MCF 10A (cell line): ENCODE measurements around the gene NFIB. TPM values are rescaled to one million over a fixed set of nuclear protein-coding genes. Genes with fewer than 3 reads are reported as not detected.

Source experiments
- BruUV-seq: library from RNA; stranded (reverse); fragments of 400-500 nt; replicated peaks from 2 replicates; lab custom pipeline; 2021; lab: Mats Ljungman, UMichigan
- CTCF ChIA-PET: fragments of 300-600 bp; sonication (Branson Sonifier 250); formaldehyde crosslinking; extraction: SDS; loops from one replicate; lab custom pipeline; 2021; ENCODE audit warnings: antibody characterized with exemption, inconsistent platforms; lab: Yijun Ruan, JAX
- POLR2A ChIA-PET: fragments of 300-600, 350-650 bp; sonication (Branson Sonifier 250); formaldehyde crosslinking; extraction: SDS; loops from one replicate; lab custom pipeline; 2020; ENCODE audit warnings: antibody characterized with exemption, inconsistent platforms; lab: Yijun Ruan, JAX
- DNase-seq: peaks from one replicate; pipeline ENCODE4 v3.0.0-alpha.2; 2018; ENCODE audit not compliant: unreplicated experiment
- H3K27ac Mint-ChIP-seq: one replicate; pipeline ENCODE4 v1.8.0; 2022; ENCODE audit warnings: mild to moderate bottlenecking, low read depth, mixed read lengths; ENCODE audit not compliant: unreplicated experiment
- H3K27me3 Mint-ChIP-seq: one replicate; pipeline ENCODE4 v1.8.0; 2022; ENCODE audit warnings: mixed read lengths; ENCODE audit not compliant: insufficient read depth, unreplicated experiment
- H3K36me3 Mint-ChIP-seq: one replicate; pipeline ENCODE4 v1.8.0; 2022; ENCODE audit warnings: mild to moderate bottlenecking, moderate library complexity, mixed read lengths; ENCODE audit not compliant: insufficient read depth, unreplicated experiment
- H3K4me1 Mint-ChIP-seq: one replicate; pipeline ENCODE4 v1.8.0; 2022; ENCODE audit warnings: mixed read lengths; ENCODE audit not compliant: insufficient read depth, unreplicated experiment
- H3K4me3 Mint-ChIP-seq: one replicate; pipeline ENCODE4 v1.8.0; 2022; ENCODE audit warnings: mild to moderate bottlenecking, moderate library complexity, mixed read lengths; ENCODE audit not compliant: unreplicated experiment
- H3K9me3 Mint-ChIP-seq: one replicate; pipeline ENCODE4 v1.8.0; 2022; ENCODE audit warnings: mixed read lengths; ENCODE audit not compliant: unreplicated experiment
- CTCF ChIP-seq: fragments of 200-600 bp; IDR thresholded peaks from one replicate; pipeline ENCODE4 v1.8.0; 2022; ENCODE audit warnings: antibody characterized with exemption, mild to moderate bottlenecking; ENCODE audit not compliant: unreplicated experiment
- intact Hi-C: fragments of 100-400 bp; cut with micrococcal nuclease; formaldehyde crosslinking; loops from 2 replicates; pipeline ENCODE4 v1.14.1; 2022
- total RNA-seq: library from RNA; stranded (reverse); gene quantifications from 2 replicates; pipeline ENCODE4 v1.2.3, GENCODE V29; 2022

Gene NFIB
- total RNA-seq, 1 experiment from 2014 or later: 70.8 TPM

GRCh38 chr9:14343261-14344031, 29.5 kb upstream of the NFIB start:
- Mint-ChIP-seq H3K27ac (no peak overlapping the region), H3K36me3 (no peaks in the 10 kb centered on the region), H3K9me3 (no peaks in the 10 kb centered on the region), H3K27me3 (no peaks in the 10 kb centered on the region), H3K4me1 (no peaks in the 10 kb centered on the region), H3K4me3 (no peak overlapping the region)
- CTCF ChIA-PET: no interaction called here
- POLR2A ChIA-PET: no interaction called here
- TF ChIP-seq CTCF: no peak
- no peak for DNase-seq
- intact Hi-C loops: no loop called here
- BruUV-seq: no TSS peak

- POLR2A ChIA-PET: no interaction called here
- BruUV-seq: no TSS peak
- CTCF ChIA-PET: interaction anchor here (1.2 kb wide), 1 partner anchor 11 kb away, joined by 9 read pairs; no protein-coding TSS in a partner anchor
- no peak for DNase-seq
- H3K4me3 Mint-ChIP-seq: no peak overlapping the region
- H3K27me3 Mint-ChIP-seq: no peaks in the 10 kb centered on the region
- intact Hi-C loops: no loop called here
- no peaks in the 10 kb centered on the region for H3K9me3 Mint-ChIP-seq
- H3K4me1 Mint-ChIP-seq: no peaks in the 10 kb centered on the region
- no peak for TF ChIP-seq CTCF
- H3K36me3 Mint-ChIP-seq: no peaks in the 10 kb centered on the region
- no peak overlapping the region for H3K27ac Mint-ChIP-seq
Measured at GRCh38 chr9:14342736-14343135, 28.8 kb upstream of the NFIB start.

- BruUV-seq: no TSS peak
- Mint-ChIP-seq H3K36me3 (no peaks in the 10 kb centered on the region), H3K9me3 (no peaks in the 10 kb centered on the region), H3K27ac (no peak overlapping the region), H3K4me1 (no peaks in the 10 kb centered on the region), H3K4me3 (no peak overlapping the region), H3K27me3 (no peaks in the 10 kb centered on the region)
- no peak for DNase-seq
- POLR2A ChIA-PET: interaction anchor here (0.7 kb wide), 1 partner anchor 944 kb away, joined by 3 read pairs; no protein-coding TSS in a partner anchor
- no peak for TF ChIP-seq CTCF
- CTCF ChIA-PET: interaction anchor here (0.6 to 1.2 kb wide), 4 partner anchors 12 to 309 kb away, joined by 3 to 9 read pairs (median 3); no protein-coding TSS in a partner anchor
- intact Hi-C loops: no loop called here
Measured at GRCh38 chr9:14341437-14342122, 27.6 kb upstream of the NFIB start.

- no peak overlapping the region for H3K4me3 Mint-ChIP-seq
- H3K4me1 Mint-ChIP-seq: no peaks in the 10 kb centered on the region
- no peak overlapping the region for H3K27ac Mint-ChIP-seq
- CTCF ChIA-PET: interaction anchor here (0.7 to 1.5 kb wide), 3 partner anchors 12 to 18 kb away, joined by 3 to 6 read pairs (median 3); no protein-coding TSS in a partner anchor
- POLR2A ChIA-PET: no interaction called here
- no peaks in the 10 kb centered on the region for H3K9me3 Mint-ChIP-seq
- no peak for TF ChIP-seq CTCF
- BruUV-seq: no TSS peak
- intact Hi-C loops: no loop called here
- H3K36me3 Mint-ChIP-seq: no peaks in the 10 kb centered on the region
- DNase-seq: no peak
- H3K27me3 Mint-ChIP-seq: no peaks in the 10 kb centered on the region
Measured at GRCh38 chr9:14340994-14341393, 27.1 kb upstream of the NFIB start.
